Right atrium auricular region (tissue), 2 donors: Measurements from ENCODE around the gene EPB41L4B. TPM values are rescaled to one million over a fixed set of nuclear protein-coding genes. Genes with fewer than 3 reads are reported as not detected.

Source experiments
- DNase-seq: peaks from one replicate; pipeline ENCODE4 v3.0.0-alpha.2; 2019; ENCODE audit warnings: low spot score
- H3K27ac ChIP-seq, 2 donors: fragments of 200-600 bp; sonication (generic); 1 replicate in 1 of 2; 2 replicates in 1 of 2; pipeline ENCODE4 v1.5.1; 2016 to 2019
- H3K27me3 ChIP-seq, 2 donors: fragments of 200-600 bp; sonication (generic); one replicate each; pipeline versions ENCODE4 v1.5.1 to v1.6.0; 2017 to 2019
- H3K36me3 ChIP-seq: fragments of 200-600 bp; sonication (generic); one replicate; pipeline ENCODE4 v1.5.1; 2016
- H3K4me1 ChIP-seq, 2 donors: fragments of 200-600 bp; sonication (generic); one replicate each; pipeline versions ENCODE4 v1.5.1 to v1.6.0; 2017 to 2019
- H3K4me3 ChIP-seq, 2 donors: fragments of 200-600 bp; sonication (generic); 1 replicate in 1 of 2; 2 replicates in 1 of 2; pipeline ENCODE4 v1.5.1; 2017 to 2019; ENCODE audit warnings: mild to moderate bottlenecking in 1 of 2, moderate library complexity in 1 of 2
- H3K9me3 ChIP-seq, 2 donors: fragments of 200-600 bp; sonication (generic); one replicate each; pipeline ENCODE4 v1.5.1; 2019
- total RNA-seq, 2 donors: library from RNA; depleted of rRNA; stranded (reverse); fragments of >200 nt; gene quantifications; one replicate each; pipeline ENCODE4 v1.1.0, GENCODE V29; 2016
- TF ChIP-seq, protein P1 (sequence below), 2 donors: fragments of 200-600 bp; sonication (generic); IDR thresholded peaks; one replicate each; pipeline ENCODE4 v1.5.1; 2019; ENCODE audit warnings: antibody characterized with exemption in 2 of 2

EPB41L4B gene
- total RNA-seq, 2 donors from 2014 or later = 15.3 to 30.4 TPM

DNA sequence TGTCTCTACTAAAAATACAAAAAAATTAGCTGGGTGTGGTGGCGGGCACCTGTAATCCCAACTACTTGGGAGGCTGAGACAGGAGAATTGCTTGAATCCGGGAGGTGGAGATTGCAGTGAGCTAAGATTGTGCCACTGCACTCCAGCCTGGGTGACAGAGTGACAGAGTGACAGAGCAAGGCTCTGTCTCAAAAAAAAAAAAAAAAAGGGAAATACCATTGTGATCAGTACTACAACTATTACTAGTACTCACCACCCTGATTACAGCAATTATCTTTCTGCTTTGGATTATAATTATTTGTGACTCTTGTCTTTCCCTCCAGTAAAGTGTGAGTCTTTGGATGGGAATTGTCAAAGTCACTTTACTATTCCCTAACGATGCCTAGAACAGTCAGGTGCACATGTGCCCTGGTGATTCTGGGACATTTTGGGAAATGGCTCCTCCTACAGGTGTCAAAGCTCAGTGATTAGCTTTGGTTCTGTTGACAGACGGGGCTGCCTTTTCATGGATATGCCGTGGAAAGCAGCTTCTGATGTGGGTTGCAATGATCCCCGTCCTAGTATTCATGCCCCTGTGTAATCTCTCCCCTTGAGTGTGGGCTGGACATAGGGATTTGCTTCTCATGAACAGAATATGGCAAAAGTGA lies 122.0 kb downstream of the EPB41L4B start:
- TF ChIP-seq, protein P1, sequence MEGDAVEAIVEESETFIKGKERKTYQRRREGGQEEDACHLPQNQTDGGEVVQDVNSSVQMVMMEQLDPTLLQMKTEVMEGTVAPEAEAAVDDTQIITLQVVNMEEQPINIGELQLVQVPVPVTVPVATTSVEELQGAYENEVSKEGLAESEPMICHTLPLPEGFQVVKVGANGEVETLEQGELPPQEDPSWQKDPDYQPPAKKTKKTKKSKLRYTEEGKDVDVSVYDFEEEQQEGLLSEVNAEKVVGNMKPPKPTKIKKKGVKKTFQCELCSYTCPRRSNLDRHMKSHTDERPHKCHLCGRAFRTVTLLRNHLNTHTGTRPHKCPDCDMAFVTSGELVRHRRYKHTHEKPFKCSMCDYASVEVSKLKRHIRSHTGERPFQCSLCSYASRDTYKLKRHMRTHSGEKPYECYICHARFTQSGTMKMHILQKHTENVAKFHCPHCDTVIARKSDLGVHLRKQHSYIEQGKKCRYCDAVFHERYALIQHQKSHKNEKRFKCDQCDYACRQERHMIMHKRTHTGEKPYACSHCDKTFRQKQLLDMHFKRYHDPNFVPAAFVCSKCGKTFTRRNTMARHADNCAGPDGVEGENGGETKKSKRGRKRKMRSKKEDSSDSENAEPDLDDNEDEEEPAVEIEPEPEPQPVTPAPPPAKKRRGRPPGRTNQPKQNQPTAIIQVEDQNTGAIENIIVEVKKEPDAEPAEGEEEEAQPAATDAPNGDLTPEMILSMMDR (IDR thresholded peaks at IDR 0.05) = no peak
- Histone ChIP-seq H3K27ac (no peak overlapping the region), H3K4me3 (no peak overlapping the region), H3K4me1 (no peaks in the 10 kb centered on the region), H3K36me3 (no peaks in the 10 kb centered on the region), H3K9me3 (no peaks in the 10 kb centered on the region), H3K27me3 (no peaks in the 10 kb centered on the region)
- DNase-seq = no peak

DNA sequence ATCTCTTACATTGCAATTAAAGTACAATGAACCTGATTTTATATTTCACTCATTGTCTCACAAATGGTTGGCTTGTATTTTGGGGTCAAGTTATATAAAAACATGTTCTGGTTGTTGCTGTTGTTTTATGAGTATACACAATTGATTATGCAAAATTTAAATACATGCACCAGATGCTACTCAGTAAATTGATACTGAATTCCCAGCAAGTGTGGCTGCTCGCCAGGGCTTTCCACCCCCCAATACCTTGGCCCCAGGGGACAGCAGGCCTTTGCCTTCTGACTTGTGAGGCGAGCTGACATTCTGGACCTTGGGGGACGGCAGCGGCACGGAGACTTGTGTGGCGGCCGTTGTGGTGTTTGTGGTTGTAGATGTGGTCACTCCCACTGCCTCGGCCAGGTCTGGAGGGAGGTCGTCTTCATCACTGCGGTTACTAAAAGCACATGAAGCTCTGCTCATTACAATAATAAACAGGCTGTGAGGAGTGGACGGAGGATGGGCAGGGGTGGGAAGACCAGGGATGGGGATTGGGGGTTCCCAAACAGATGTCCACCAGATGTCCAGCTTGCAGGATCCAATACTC lies 126.8 kb downstream of the EPB41L4B start:
- no peaks in the 10 kb centered on the region for H3K9me3 ChIP-seq
- H3K4me1 ChIP-seq = no peaks in the 10 kb centered on the region
- TF ChIP-seq, protein P1 (IDR thresholded peaks at IDR 0.05) = no peak
- H3K27me3 ChIP-seq = no peaks in the 10 kb centered on the region
- H3K27ac ChIP-seq = no peak overlapping the region
- no peak overlapping the region for H3K4me3 ChIP-seq
- no peak for DNase-seq
- peaks cover 4% of the 10 kb centered on the region for H3K36me3 ChIP-seq

DNA sequence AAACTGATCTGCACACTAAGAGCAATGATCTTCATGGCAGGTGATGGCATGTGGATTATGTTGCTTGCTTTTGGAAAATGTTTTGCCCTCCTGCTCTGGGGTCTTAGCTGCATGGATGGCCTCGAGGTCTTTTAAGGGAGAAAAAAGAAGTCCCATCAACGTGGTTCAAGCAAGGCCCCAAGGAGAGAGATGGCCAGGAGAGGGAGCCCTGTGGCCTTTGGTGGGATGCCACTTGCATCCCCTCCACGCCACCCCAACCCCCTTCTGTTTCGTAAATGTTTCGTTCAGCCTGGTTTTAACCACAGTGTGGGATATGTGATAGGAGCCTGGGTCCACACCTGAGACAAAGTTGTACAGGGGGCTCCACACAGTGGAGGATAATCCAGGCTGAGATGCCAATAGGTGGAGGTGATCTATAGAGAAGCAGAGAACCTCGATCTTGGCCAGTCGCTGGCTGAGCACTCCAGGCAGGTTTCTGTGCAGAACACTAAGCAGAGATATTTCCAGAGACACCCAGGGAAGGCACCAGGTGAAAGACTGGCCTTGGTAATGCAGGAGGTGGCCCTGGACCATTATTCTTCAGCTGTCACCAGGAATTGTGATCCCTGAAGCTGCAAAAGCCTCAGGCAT lies 128.0 kb downstream of the EPB41L4B start:
- no peaks in the 10 kb centered on the region for H3K4me1 ChIP-seq
- no peaks in the 10 kb centered on the region for H3K27me3 ChIP-seq
- H3K27ac ChIP-seq = no peak overlapping the region
- H3K9me3 ChIP-seq = no peaks in the 10 kb centered on the region
- TF ChIP-seq, protein P1 (IDR thresholded peaks at IDR 0.05) = peak in 1 of 2 donors; percentile 47
- H3K4me3 ChIP-seq = no peak overlapping the region
- DNase-seq = no peak
- H3K36me3 ChIP-seq = peaks cover 4% of the 10 kb centered on the region

DNA sequence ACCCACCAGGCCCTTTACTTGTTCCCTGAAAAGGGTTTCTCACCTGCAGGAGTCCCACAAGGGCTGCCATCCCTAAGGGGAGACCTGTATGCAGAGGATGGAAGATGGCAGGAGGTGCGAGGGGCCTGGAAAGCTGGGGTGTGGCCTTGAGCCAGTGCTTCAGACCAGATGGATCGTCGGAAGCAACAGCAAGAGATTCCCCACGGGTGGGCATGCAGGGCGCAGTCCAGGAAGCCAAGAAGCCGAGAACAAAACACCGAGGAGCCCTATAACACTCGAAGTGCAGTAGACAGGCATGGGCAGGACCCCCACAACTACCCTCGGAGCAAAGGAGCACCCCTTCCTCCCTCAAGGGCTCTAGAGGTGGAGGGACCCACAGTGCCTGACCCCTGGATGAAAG lies 129.1 kb downstream of the EPB41L4B start:
- Histone ChIP-seq H3K9me3 (no peaks in the 10 kb centered on the region), H3K4me3 (no peak overlapping the region), H3K27me3 (no peaks in the 10 kb centered on the region), H3K4me1 (no peaks in the 10 kb centered on the region), H3K36me3 (peaks cover 4% of the 10 kb centered on the region), H3K27ac (no peak overlapping the region)
- TF ChIP-seq, protein P1 (IDR thresholded peaks at IDR 0.05) = no peak
- no peak for DNase-seq

DNA sequence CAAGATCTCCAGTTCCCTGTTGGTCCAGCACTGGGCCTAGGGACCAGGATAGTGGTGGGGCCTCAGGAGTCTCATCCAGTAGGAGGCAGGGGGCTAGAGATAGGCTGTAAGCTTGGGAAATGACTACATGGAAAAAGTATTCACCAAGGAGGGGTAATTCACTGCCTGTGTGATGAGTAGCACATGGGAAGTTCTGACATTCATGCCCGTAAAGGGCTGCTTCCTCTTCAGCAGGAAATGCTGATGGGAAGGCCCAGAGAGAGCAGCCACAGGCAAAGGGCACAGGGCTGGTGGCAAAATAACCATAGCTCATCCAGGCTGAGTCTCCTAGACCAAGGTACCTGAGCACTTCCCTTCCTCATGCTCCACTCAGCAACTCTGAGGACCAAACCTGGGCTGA lies 130.7 kb downstream of the EPB41L4B start:
- Histone ChIP-seq H3K4me3 (no peak overlapping the region), H3K27me3 (no peaks in the 10 kb centered on the region), H3K27ac (no peak overlapping the region), H3K36me3 (peaks cover 4% of the 10 kb centered on the region), H3K9me3 (no peaks in the 10 kb centered on the region), H3K4me1 (no peaks in the 10 kb centered on the region)
- TF ChIP-seq, protein P1 (IDR thresholded peaks at IDR 0.05) = no peak
- DNase-seq = no peak
